Measurements from ENCODE around the gene HABP2.

Gene HABP2

GRCh38 chr10:113625461-113626186 is 72.8 kb downstream of the HABP2 start:
- in situ Hi-C loops (cut with MboI; ENCODE audit: low sequenced_read_pairs), result no loop called here

DNA sequence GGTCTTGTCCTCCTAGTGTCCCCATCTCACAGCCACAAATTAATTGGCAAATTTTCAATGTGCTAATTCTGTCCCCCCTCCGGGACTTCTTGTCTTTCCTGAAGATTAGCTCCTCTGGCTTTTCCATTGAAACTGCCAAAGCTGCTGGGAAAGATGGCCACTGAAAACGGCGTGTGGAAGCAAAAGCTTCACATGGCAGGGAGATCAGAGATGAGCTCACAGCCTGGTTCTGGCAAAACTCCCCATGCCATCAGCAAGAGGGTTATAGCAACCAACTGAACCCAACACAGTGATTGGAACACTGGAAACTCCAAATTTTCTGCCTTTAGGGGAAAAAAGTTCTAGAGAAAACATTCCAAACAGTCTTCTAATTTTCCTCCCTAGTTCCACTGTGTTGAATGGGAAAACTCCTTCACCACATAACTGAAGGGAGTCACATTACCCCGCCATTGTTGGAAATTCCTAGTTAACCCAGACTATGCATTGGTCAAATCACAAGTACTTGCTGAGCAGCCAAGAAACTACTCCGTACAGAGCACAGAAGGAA is 74.0 kb downstream of the HABP2 start:
- in situ Hi-C loops (cut with MboI; ENCODE audit: low sequenced_read_pairs), result no loop called here

- in situ Hi-C loops (cut with MboI; ENCODE audit: low sequenced_read_pairs), result no loop called here
These were observed 75.0 kb downstream of the HABP2 start for GRCh38 chr10:113627836-113628235.

GRCh38 chr10:113628607-113629153 is 75.8 kb downstream of the HABP2 start:
- in situ Hi-C loops (cut with MboI; ENCODE audit: low sequenced_read_pairs), result no loop called here

DNA sequence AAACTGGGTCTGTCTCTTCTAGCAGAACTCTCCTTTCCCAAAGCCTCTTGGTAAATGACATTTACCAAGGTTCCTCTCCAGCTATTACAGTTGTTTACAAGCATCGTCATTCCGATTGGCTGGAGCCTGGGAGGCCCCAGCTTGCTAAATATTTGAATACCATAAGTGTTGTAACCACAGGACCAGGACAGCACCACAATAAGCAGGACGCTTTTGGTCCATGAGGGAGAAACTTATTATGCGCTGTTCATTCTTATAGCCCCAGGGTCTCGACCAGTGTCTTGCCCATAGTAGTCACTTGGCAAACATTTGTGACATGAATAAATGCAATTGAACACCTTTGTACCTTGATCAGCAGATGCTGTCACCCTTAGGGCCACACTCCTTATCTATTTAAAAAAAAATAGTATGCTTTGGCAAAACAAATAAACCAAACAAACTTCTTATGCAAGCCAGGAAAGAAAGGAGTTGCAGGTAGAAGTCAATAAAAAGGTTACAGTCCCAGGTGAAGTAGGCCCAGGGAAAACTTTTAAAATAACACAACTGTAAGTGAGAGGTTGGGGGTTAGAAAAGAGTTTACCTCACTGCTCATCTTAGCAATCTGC is 78.2 kb downstream of the HABP2 start:
- in situ Hi-C loops (cut with MboI; ENCODE audit: low sequenced_read_pairs), result no loop called here

GRCh38 chr10:113631684-113632367 is 79.0 kb downstream of the HABP2 start:
- in situ Hi-C loops (cut with MboI; ENCODE audit: low sequenced_read_pairs), result no loop called here

All from hTERT RPE-1 (cell line).